H1 (cell line): ENCODE data around the gene PIEZO1. TPM values are rescaled to one million over a fixed set of nuclear protein-coding genes. Genes with fewer than 3 reads are reported as not detected.

Experiments used
- BCL11A ChIP-seq, 2 experiments: IDR thresholded peaks; one replicate each; pipeline ENCODE4 v1.6.1; 2011; ENCODE audit warnings: low read depth in 2 of 2, low read length in 2 of 2, mild to moderate bottlenecking in 2 of 2
- ZNF274 ChIP-seq: IDR thresholded peaks from 2 replicates; pipeline ENCODE4 v1.7.0; 2012; ENCODE audit warnings: low read length, borderline replicate concordance; ENCODE audit errors: extremely low read depth
- polyA plus RNA-seq, 7 experiments: library from polyadenylated mRNA; depleted of rRNA in 3 of 7; stranded (reverse) in 5 of 7; unstranded in 2 of 7; fragments of >200 nt in 5 of 7; fragments of 200-250 nt in 2 of 7; gene quantifications; 1 replicate in 5 of 7; 2 replicates in 1 of 7; 4 replicates in 1 of 7; pipeline versions ENCODE4 v1.2.1 to v1.2.3, GENCODE V29; 2011 to 2013; ENCODE audit warnings: missing spikeins in 2 of 7, mixed read lengths in 2 of 7
- total RNA-seq: library from RNA; stranded (reverse); fragmentation: NEBNext Ultra II Directional; extraction: Animal tissue kit (Norgen Biotek cat#: 25700); gene quantifications from 2 replicates; pipeline ENCODE4 v1.2.1, GENCODE V29; 2021

The PIEZO1 gene
- total and polyA plus RNA-seq, 2 of the 8 experiments (the other 6 are each of a cell fraction or from before 2014, with no cell fraction given), result 42.3 to 67.5 TPM

- TF ChIP-seq ZNF274 (no peak), BCL11A (IDR thresholded peaks at IDR 0.05; ENCODE audit: low read depth in 2 of 2, low read length in 2 of 2) (no peak)
- TF ChIP-seq, all 59 proteins: peak for 0
These were observed 90.6 kb downstream of the PIEZO1 start (continued) for GRCh38 chr16:88694221-88695087.
